ENCODE results near the gene TARM1.

Gene TARM1

DNA sequence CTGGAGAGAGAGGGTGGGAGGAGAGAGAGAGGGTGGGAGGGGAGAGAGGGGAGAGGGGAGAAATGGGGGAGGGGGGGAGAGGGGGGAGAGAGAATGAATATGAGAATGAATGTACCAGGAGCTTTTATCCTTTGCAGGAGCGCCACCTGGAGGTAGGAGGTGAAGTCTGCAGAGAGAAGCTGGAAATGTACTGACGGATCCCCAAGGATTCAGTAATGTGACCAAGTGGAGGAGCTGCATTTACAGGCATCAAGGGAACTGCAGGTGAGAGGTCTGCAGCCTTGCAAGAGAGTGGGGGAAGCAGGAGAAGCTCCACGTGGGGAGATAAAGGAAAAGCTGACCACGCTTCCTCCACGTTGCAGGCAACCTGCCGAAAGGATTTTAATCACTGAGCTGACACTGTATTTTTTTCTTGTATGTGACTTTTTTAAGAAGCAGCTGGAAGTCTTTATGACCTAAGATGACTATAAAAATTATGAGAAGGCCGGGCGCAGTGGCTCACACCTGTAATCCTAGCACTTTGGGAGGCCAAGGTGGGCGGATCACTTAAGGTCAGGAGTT lies 51.2 kb downstream of the TARM1 start:
- no peak for DNase-seq

DNA sequence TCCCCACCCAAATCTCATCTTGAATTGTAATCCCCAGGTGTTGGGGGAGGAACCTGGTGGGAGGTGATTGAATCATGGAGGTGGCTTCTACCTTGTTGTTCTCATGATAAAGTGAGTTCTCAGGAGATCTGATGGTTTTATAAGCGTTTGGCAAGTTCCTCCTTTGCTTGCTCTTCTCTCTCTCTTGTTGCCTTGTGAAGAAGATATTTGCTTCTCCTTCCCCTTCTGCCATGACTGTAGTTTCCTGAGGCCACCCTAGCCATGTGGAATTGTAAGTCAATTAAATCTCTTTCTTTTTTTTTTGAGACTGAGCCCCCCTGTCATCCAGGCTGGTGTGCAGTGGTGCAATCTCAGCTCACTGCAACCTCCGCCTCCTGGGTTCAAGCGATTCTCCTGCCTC lies 51.9 kb downstream of the TARM1 start:
- DNase-seq: no peak

DNA sequence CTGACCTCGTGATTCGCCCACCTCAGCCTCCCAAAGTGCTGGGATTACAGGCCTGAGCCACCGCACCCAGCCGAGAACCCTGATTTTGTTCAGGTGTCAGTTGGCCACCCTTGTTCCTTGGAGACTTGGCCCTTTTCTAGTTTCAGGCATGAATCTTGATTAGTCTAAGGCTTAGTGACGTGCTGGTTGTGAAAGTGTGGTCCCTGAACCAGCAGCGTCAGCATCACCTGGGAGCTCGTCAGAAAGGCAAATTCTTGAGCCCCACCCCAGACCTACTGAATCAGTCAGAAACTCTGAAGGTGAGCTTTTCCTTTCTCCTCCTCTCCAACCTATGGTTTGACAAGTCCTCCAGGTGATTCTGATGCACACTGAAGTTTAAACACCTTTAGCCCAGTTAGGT lies 54.5 kb downstream of the TARM1 start:
- DNase-seq: no peak

DNA sequence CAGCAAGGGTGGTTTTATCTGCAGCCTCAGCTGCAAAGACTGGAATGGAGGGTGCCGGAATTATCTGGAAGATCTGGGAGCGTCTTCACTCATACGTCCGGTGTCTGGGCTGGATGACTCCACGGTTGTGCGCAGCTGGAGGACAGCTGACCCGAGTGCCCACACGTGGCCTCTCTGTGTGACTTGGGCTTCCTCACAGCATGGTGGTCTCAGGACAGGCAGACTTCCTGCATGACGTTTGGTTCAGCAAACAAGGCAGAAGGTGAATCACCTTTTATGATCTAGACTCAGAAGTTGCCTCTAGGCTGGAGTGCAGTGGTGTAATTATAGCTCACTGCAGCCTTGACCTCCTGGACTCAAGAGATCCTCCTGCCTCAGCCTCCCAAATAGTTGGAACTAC lies 56.5 kb downstream of the TARM1 start:
- DNase-seq: no peak

DNA sequence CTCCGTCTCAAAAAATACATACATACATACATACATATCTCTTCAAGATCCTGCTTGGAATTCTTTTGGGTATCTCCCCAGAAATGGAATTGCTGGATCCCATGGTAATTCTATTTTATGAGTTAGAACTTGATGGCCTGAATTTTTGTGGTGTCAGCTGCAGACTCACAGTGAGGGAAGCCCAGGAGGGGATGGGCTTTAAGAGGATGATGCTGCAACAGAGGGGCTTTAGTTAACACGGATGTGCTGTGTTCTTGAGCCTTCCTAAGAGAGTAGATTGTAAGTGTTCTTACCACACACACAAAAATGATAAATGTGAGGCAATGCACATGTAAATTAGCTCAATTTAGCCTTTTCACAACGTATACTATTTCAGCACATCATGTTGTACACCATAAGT lies 58.0 kb downstream of the TARM1 start:
- no peak for DNase-seq

DNA sequence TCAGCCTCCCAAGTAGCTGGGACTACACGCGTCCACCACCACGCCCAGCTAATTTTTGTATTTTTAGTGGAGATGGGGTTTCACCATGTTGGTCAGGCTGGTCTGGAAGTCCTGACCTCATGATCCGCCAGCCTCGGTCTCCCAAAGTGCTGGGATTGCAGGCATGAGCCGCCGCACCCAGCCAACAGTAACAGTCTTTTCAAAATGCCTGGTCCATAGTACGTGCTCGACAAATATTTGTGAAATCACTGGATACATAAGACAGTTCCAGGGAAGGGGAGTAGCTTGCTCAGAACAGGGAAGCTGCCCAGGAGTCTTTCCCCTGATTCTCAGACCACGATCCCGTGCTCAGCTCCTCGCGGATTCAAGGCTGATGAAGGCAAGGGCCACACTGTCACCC lies 59.2 kb downstream of the TARM1 start:
- DNase-seq: no peak

DNA sequence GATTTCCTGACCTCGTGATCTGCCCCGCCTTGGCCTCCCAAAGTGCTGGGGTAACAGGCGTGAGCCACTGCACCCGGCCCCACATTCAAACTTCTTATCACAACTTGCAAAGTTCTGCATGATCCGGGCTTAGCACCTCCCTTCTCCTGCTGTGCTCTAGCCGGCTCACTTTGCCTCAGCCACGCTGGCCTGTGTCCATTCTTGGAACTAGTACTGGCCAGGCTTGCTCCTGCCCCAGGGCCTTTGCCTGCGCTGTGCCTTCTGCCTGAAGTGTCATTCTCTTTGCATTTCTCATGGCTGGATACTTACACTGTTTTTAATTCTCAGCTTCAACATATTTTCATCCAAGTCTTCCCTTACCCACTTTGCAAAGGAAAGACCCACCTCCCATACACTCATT lies 59.8 kb downstream of the TARM1 start:
- no peak for DNase-seq
